Brain microvascular endothelial cell (primary cell): Measurements from ENCODE around the gene ANKRD23.

Experiments used
- DNase-seq: peaks from one replicate; pipeline ENCODE4 v3.0.0-alpha.2; 2020
- H3K27ac ChIP-seq: fragments of 250-450 bp; sonication (Bioruptor Pico); 2 replicates; pipeline ENCODE4 v1.5.1; 2020; ENCODE audit warnings: mild to moderate bottlenecking, moderate library complexity
- H3K27me3 ChIP-seq: fragments of 250-450 bp; sonication (Bioruptor Pico); replicated peaks from 2 replicates; pipeline ENCODE4 v1.5.1; 2020; ENCODE audit warnings: mild to moderate bottlenecking
- H3K36me3 ChIP-seq: fragments of 250-450 bp; sonication (Bioruptor Pico); replicated peaks from 2 replicates; pipeline ENCODE4 v1.5.1; 2020; ENCODE audit warnings: mild to moderate bottlenecking
- H3K4me3 ChIP-seq: 2 replicates; pipeline ENCODE4 v1.5.1; 2011; ENCODE audit warnings: low read depth, mild to moderate bottlenecking, control low read depth, low read length, moderate library complexity
- in situ Hi-C: cut with HindIII; loops from 2 replicates; pipeline ENCODE4 v1.10.0; 2017; ENCODE audit warnings: low sequenced_read_pairs, low pct_ligation_motif_present
- TF ChIP-seq, protein P1 (sequence below): IDR thresholded peaks from 2 replicates; pipeline ENCODE4 v1.5.1; 2011; ENCODE audit warnings: low read depth, mild to moderate bottlenecking, moderate library complexity, low read length, control low read depth, inconsistent platforms; ENCODE audit errors: missing control alignments

ANKRD23 gene

GRCh38 chr2:96789245-96789617 lies 54.6 kb downstream of the ANKRD23 start:
- no peak overlapping the region for H3K27ac ChIP-seq
- in situ Hi-C loops = no loop called here
- H3K4me3 ChIP-seq = no peak overlapping the region
- TF ChIP-seq, protein P1, sequence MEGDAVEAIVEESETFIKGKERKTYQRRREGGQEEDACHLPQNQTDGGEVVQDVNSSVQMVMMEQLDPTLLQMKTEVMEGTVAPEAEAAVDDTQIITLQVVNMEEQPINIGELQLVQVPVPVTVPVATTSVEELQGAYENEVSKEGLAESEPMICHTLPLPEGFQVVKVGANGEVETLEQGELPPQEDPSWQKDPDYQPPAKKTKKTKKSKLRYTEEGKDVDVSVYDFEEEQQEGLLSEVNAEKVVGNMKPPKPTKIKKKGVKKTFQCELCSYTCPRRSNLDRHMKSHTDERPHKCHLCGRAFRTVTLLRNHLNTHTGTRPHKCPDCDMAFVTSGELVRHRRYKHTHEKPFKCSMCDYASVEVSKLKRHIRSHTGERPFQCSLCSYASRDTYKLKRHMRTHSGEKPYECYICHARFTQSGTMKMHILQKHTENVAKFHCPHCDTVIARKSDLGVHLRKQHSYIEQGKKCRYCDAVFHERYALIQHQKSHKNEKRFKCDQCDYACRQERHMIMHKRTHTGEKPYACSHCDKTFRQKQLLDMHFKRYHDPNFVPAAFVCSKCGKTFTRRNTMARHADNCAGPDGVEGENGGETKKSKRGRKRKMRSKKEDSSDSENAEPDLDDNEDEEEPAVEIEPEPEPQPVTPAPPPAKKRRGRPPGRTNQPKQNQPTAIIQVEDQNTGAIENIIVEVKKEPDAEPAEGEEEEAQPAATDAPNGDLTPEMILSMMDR = no peak
- H3K36me3 ChIP-seq = no peaks in the 10 kb centered on the region
- DNase-seq = no peak
- H3K27me3 ChIP-seq = no peaks in the 10 kb centered on the region

DNA sequence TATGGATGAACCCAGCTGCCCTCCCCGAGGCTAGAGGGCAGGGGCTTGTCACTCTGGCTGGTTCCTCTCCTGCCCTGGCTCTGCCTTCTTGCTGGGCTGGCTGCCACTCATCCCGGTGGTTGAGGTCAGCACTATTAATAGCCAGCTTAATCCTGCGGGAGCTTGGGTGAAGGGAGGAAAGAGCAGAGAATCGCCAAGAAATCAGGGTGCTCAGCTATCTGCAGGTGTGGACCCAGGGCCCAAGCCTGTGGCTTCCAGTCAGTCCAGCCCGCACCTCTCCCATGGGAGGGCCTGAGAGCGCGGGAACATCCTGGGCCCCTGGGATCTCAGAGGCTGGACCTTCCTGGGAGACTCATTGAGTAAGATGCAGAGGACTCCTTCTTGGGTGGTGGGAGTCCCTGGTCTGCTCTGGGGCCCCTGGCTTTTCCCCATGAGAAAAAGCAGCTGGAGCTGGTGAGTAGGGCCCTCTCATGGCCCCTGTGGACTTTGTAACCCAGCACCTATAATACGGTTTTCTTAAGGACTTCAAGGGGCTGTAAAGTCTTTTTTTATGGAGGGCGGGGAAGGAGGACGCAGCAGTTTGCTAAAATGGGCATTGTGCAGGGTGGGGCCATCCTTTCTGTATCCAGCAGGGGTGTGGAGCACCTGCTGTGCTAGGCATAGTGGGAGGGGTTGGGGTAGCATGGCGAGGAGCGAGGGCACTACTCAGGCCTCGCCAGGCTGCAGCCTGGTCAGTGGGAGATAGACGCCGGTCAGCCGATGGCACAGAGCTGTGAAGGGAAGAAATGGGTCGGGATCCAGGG lies 55.2 kb downstream of the ANKRD23 start:
- DNase-seq = peak; percentile 24
- H3K27me3 ChIP-seq = no peaks in the 10 kb centered on the region
- no peaks in the 10 kb centered on the region for H3K36me3 ChIP-seq
- no peak overlapping the region for H3K27ac ChIP-seq
- in situ Hi-C loops = no loop called here
- TF ChIP-seq, protein P1 = no peak
- H3K4me3 ChIP-seq = no peak overlapping the region
